Heart right ventricle (tissue), 16 donors: ENCODE results near the gene EYS. TPM values are rescaled to one million over a fixed set of nuclear protein-coding genes. Genes with fewer than 3 reads are reported as not detected.

Experiments used
- ATAC-seq, 8 donors: fragments of 200-7000 bp; cut with Tn5 transposase; one replicate each; pipeline ENCODE4 v1.9.1; 2020; ENCODE audit warnings: mild to moderate bottlenecking in 8 of 8, moderate library complexity in 8 of 8, moderate number of reproducible peaks in 1 of 8
- DNase-seq, 2 donors: peaks; one replicate each; pipeline ENCODE4 v3.0.0-alpha.2; 2020
- H3K27ac ChIP-seq, 10 donors: fragments of 200-600 bp; sonication (generic) in 2 of 10; one replicate each; pipeline versions ENCODE4 v1.5.0 to v1.8.0; 2020 to 2022; ENCODE audit warnings: mild to moderate bottlenecking in 3 of 10
- H3K27me3 ChIP-seq, 7 donors: fragments of 200-600 bp; one replicate each; pipeline ENCODE4 v1.8.0; 2021 to 2022; ENCODE audit warnings: mild to moderate bottlenecking in 2 of 7
- H3K36me3 ChIP-seq, 9 donors: fragments of 200-600 bp; sonication (generic) in 1 of 9; one replicate each; pipeline versions ENCODE4 v1.5.0 to v1.8.0; 2020 to 2022; ENCODE audit warnings: mild to moderate bottlenecking in 2 of 9
- H3K4me1 ChIP-seq, 9 donors: fragments of 200-600 bp; sonication (generic) in 1 of 9; one replicate each; pipeline versions ENCODE4 v1.5.0 to v1.8.0; 2020 to 2022; ENCODE audit warnings: mild to moderate bottlenecking in 4 of 9
- H3K4me3 ChIP-seq, 10 donors: fragments of 200-600 bp; sonication (generic) in 2 of 10; one replicate each; pipeline versions ENCODE4 v1.5.0 to v1.8.0; 2020 to 2022; ENCODE audit warnings: mild to moderate bottlenecking in 7 of 10, moderate library complexity in 2 of 10
- H3K9me3 ChIP-seq, 11 donors: fragments of 200-600 bp in 10 of 11; sonication (generic) in 2 of 11; one replicate each; pipeline versions ENCODE4 v1.5.0 to v1.8.0; 2013 to 2022; ENCODE audit warnings: mild to moderate bottlenecking in 2 of 11, control low read depth in 1 of 11, moderate library complexity in 1 of 11
- WGBS, 2 donors: extraction: QIAGEN DNeasy Blood & Tissue Kit; methylation state at CpG; one replicate each; pipeline ENCODE4 v1.1.7; 2013; ENCODE audit warnings: inconsistent platforms in 1 of 2; 5-methylcytosine and 5-hydroxymethylcytosine counted together
- intact Hi-C, 10 donors: fragments of 100-400 bp; cut with DNase I; formaldehyde crosslinking; loops; one replicate each; pipeline versions ENCODE4 v1.11.1 to v1.14.2; 2022
- polyA plus RNA-seq, 2 donors: library from polyadenylated mRNA; stranded (reverse); fragments of 200-250 nt; gene quantifications; one replicate each; pipeline ENCODE4 v1.2.3, GENCODE V29; 2013
- total RNA-seq, 10 donors: library from RNA; stranded (reverse); fragmentation: NEBNext Ultra II Directional in 3 of 10; extraction: Animal tissue kit (Norgen Biotek cat#: 25700) in 3 of 10; gene quantifications; one replicate each; pipeline versions ENCODE4 v1.2.1 to v1.2.4, GENCODE V29; 2021 to 2023
- TF ChIP-seq, protein P1 (sequence below), 9 donors: fragments of 200-600 bp; sonication (generic) in 2 of 9; IDR thresholded peaks; one replicate each; pipeline versions ENCODE4 v1.5.0 to v1.8.0; 2021 to 2022; ENCODE audit warnings: antibody characterized with exemption in 9 of 9, mild to moderate bottlenecking in 5 of 9, moderate library complexity in 1 of 9
- donor health status: Arrhythmogenic right ventricular cardiomyopathy.
- donor health status: ischemic (EF 13 %, LVEDD 7.1; RV severe dilation, severe dysfunction).
- donor health status: healthy with polysubstance abuse.
- donor health status: DM: no; HTN: yes; CAD: no.
- donor health status: DM: no; HTN: no; CAD: no.
- donor health status: ischemic (EF 25% LVEDD 6.9; RV normal size, moderate dysfunction).
- donor health status: ischemic (EF 25% LVEDD 5.7; RV mildly dilated, moderate dysfunction).
- donor health status: healthy.
- donor health status: DM: yes; HTN: yes; CAD: no.
- donor health status: Ischemic cardiomyopathy.
- donor health status: ischemic (EF 35%, LVEDD 5.7; RV mildly dilated, moderate dysfunction).
- donor health status: nonischemic (EF 11% LVEDD 7.7; RV severe dilation, severe dysfunction).
- donor health status: DM: yes; HTN: yes; CAD: no.
- donor health status: PGD.
- donor health status: ischemic (EF 29% LVEDD 5.4; RV normal size, mild dysfunction).
- donor health status: nonischemic (EF 23%, LVEDD 6.1; RV moderate dilation, normal function).

Gene EYS
- total and polyA plus RNA-seq, 12 donors: 0.02 to 0.40 (median 0.18) TPM; not detected in 8

DNA sequence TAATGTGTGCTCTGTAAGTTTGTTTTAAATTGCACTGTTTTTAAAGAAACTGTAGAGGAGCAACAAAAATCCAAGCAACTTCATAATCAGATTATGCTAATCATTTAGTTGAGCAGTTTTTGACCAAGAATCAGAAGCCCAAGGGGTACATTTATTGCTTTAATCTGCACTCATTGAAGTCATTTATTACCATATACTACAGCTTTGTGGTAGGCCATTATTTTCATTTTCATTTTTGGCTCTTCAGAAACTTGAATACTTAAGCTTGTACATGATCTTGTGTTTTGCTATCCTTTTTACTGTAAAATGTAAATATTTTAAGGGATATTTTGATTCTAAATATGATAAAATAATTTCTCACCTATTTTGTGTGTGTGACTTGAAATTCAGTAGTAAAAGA, 1992.9 kb downstream of the EYS start:
- ATAC-seq (no peak), DNase-seq (no peak)
- intact Hi-C loops: no loop called here
- Histone ChIP-seq H3K27ac (no peak overlapping the region), H3K27me3 (no peaks in the 10 kb centered on the region), H3K9me3 (no peaks in the 10 kb centered on the region), H3K4me3 (no peak overlapping the region), H3K36me3 (peaks cover 0 to 74% (median 42%) of the 10 kb centered on the region in 9 donors), H3K4me1 (no peaks in the 10 kb centered on the region)
- TF ChIP-seq, protein P1, sequence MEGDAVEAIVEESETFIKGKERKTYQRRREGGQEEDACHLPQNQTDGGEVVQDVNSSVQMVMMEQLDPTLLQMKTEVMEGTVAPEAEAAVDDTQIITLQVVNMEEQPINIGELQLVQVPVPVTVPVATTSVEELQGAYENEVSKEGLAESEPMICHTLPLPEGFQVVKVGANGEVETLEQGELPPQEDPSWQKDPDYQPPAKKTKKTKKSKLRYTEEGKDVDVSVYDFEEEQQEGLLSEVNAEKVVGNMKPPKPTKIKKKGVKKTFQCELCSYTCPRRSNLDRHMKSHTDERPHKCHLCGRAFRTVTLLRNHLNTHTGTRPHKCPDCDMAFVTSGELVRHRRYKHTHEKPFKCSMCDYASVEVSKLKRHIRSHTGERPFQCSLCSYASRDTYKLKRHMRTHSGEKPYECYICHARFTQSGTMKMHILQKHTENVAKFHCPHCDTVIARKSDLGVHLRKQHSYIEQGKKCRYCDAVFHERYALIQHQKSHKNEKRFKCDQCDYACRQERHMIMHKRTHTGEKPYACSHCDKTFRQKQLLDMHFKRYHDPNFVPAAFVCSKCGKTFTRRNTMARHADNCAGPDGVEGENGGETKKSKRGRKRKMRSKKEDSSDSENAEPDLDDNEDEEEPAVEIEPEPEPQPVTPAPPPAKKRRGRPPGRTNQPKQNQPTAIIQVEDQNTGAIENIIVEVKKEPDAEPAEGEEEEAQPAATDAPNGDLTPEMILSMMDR (IDR thresholded peaks at IDR 0.05): no peak

DNA sequence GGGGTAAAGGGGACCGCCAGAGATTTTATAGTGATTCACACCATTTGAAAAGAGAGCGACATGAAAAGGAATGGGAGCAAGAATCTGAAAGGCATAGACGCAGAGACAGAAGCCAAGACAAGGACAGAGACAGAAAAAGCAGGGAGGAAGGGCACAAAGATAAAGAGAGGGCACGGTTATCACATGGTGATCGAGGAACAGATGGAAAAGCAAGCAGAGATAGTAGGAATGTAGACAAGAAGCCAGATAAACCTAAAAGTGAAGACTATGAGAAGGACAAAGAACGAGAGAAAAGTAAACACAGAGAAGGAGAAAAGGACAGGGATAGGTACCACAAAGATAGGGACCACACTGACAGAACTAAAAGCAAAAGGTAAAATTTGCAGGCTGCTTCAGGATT, 1993.7 kb downstream of the EYS start:
- Histone ChIP-seq H3K36me3 (peaks cover 0 to 82% (median 43%) of the 10 kb centered on the region in 9 donors), H3K27me3 (no peaks in the 10 kb centered on the region), H3K9me3 (no peaks in the 10 kb centered on the region), H3K27ac (no peak overlapping the region), H3K4me3 (no peak overlapping the region), H3K4me1 (no peaks in the 10 kb centered on the region)
- TF ChIP-seq, protein P1 (IDR thresholded peaks at IDR 0.05): no peak
- intact Hi-C loops: no loop called here
- 83 to 87% methylated on average over 6 of the region's 6 CpGs for WGBS, 2 donors
- DNase-seq: no peak
- no peak for ATAC-seq

DNA sequence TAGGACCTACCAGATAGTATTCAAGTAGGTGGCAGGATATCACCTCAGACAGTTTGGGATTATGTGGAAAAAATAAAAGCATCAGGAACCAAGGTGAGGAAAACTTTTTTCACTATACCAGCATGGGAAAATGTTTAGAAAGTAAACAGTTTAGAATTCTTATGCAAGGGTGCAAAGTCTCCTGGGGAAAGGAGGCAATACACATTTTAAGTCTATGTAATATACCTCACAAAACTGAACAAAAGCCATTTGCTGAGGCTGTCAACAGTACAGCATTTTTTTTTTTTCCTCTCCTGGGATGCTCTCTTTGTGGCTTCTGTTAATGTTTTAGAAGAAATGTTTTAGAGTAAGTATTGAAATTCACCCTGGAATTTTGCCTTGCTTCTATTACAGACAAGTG, 1997.9 kb downstream of the EYS start:
- DNase-seq (no peak), ATAC-seq (no peak)
- no peaks in the 10 kb centered on the region for H3K27me3 ChIP-seq
- H3K4me1 ChIP-seq: no peaks in the 10 kb centered on the region
- H3K4me3 ChIP-seq: no peak overlapping the region
- H3K27ac ChIP-seq: no peak overlapping the region
- intact Hi-C loops: no loop called here
- H3K9me3 ChIP-seq: no peaks in the 10 kb centered on the region
- peaks cover 0 to 100% (median 50%) of the 10 kb centered on the region in 9 donors for H3K36me3 ChIP-seq
- TF ChIP-seq, protein P1 (IDR thresholded peaks at IDR 0.05): no peak

DNA sequence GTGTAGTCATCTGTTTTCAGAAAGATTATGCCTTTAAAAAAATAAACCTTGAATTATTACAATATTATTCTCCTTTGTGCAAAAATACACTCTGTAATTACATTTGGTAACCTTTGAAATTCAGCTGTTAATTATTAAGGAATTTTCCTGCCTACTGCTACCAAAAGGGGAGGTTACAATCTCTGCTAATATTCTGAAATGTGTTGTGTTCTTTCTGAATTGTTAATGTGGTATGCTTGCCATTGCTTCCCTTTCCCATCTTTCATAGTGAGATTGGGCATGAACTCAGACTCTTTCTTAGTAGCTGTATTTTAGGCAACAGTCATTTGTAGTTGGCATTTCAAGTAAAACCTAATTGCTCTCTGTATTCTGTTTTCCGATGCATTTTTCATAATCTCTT, 1998.4 kb downstream of the EYS start:
- ATAC-seq (no peak), DNase-seq (no peak)
- peaks cover 0 to 100% (median 55%) of the 10 kb centered on the region in 9 donors for H3K36me3 ChIP-seq
- 91 to 98% methylated on average over 1 of the region's 1 CpG for WGBS, 2 donors
- H3K4me1 ChIP-seq: no peaks in the 10 kb centered on the region
- H3K9me3 ChIP-seq: no peaks in the 10 kb centered on the region
- H3K27ac ChIP-seq: no peak overlapping the region
- H3K27me3 ChIP-seq: no peaks in the 10 kb centered on the region
- TF ChIP-seq, protein P1 (IDR thresholded peaks at IDR 0.05): no peak
- intact Hi-C loops: no loop called here
- H3K4me3 ChIP-seq: no peak overlapping the region

DNA sequence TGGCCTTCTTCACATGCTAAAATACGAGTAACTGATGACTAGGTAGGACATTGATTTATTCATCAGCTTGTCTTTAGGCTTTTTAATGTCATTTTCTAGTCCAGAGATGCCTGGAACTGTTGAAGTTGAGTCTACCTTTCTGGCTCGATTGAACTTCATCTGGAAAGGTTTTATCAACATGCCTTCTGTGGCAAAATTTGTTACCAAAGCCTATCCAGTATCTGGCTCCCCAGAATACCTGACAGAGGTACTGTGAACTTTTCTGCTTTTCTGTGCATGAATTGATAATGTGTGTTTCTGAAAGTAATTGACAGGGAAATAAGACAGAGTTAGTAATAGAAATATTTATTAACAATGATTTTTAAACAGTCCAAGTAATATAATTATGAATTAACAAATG, 2000.4 kb downstream of the EYS start:
- intact Hi-C loops: no loop called here
- Histone ChIP-seq H3K9me3 (no peaks in the 10 kb centered on the region), H3K4me3 (no peak overlapping the region), H3K27me3 (no peaks in the 10 kb centered on the region), H3K4me1 (no peaks in the 10 kb centered on the region), H3K36me3 (peaks cover 0 to 100% (median 40%) of the 10 kb centered on the region in 9 donors), H3K27ac (no peak overlapping the region)
- ATAC-seq: no peak
- TF ChIP-seq, protein P1 (IDR thresholded peaks at IDR 0.05): no peak
- DNase-seq: no peak
- 73 to 75% methylated on average over 2 of the region's 2 CpGs for WGBS, 2 donors
